Inflammatory macrophage treated with lipopolysaccharide for 4 hours (primary cell): ENCODE results near the gene KCNN2.

Experiments
- DNase-seq: peaks from one replicate; pipeline ENCODE4 v3.0.0-alpha.2; 2020

The KCNN2 gene

DNA sequence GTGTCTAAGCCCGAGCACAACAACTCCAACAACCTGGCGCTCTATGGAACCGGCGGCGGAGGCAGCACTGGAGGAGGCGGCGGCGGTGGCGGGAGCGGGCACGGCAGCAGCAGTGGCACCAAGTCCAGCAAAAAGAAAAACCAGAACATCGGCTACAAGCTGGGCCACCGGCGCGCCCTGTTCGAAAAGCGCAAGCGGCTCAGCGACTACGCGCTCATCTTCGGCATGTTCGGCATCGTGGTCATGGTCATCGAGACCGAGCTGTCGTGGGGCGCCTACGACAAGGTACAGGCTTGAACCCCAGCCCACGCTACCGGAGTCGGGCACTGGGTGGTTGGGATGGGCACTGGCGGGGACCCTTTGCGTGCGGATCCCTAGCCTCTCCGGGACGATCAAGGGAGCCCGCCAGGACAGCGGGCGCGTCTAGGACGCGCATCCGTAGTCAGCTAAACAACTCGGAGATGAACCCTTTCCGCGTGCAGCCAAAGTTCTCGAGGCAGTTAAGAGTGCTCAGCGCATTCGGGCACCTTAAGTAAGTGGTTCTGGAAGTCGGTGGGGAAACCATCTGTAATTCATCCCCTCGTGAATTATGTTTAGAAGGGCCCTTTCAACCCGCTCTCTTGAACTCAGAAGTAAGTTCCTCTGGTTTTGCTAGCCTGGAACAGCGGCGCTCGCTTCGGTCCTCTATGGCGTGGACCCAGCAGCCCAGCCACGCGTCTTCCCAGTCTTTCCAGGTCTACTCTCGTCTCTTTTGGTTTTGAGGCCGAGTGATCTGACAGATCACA lies 1.3 kb downstream of the KCNN2 start:
- DNase-seq: no peak

DNA sequence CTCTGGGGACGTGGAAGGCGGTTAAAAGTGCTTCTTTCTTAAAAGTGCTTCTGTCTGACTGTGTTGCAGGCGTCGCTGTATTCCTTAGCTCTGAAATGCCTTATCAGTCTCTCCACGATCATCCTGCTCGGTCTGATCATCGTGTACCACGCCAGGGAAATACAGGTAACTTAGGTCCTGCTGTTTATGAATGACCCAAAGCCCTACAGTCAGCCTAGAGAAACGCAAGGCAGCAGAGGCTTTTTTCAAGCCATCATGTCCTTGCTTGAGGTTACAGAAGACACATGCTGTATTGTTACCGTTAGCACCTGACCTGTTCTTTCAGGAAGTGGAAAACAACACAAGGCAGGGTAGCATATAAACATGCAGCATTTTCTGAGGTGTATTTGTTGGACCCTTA lies 2.0 kb downstream of the KCNN2 start:
- no peak for DNase-seq

DNA sequence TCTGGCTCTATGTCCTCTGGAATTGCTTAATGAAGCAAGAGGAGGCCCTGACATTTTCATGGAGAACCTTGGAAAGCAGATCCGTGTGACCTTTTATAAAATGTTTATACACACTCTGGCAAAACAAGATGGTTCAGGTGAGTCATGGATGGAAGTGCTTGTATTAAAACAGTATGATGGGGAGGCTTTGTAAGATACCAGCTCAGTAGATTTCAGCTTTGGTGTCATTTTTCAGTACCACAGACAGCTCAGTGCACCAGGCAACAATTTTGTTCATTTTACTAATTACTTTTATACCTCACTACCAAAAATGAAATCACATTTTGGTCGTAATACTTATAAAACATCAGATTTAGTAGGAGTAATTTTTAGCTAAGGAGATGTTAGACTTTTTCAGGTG lies 5.2 kb downstream of the KCNN2 start:
- DNase-seq: no peak

DNA sequence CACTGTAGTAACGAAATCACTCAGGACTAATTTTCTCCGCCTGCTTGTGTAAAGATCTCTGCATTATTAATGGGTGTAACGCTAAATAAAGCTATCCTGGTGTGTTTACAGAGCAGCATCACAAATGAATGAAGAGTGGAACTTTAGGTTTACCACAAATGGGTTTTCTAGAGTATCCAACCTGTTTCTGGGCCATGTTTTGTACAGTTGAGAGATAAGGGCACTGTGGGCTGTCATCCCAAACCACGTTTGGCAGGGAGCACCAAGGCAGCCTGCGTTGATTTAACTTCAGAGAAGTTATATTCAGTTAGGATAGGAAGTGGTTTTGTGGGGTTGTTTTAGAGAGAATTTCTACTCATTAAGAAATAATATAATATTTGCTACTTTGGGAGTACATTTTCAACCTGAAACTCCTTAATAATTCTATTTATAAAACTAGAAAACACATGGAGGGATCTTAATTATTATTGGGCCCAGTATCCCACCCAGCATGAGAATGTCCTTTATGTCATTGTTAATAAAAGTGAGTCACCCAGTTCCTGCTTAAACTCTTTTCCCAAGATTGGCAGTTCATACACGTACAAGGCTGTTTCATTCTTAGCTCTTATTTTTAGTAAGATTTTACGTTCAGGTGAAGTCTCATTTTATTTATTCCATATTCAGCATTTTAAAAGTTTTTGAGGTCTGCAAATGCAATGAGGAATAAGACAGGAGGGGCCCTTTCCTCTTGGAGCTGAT lies 8.0 kb downstream of the KCNN2 start:
- DNase-seq: no peak

DNA sequence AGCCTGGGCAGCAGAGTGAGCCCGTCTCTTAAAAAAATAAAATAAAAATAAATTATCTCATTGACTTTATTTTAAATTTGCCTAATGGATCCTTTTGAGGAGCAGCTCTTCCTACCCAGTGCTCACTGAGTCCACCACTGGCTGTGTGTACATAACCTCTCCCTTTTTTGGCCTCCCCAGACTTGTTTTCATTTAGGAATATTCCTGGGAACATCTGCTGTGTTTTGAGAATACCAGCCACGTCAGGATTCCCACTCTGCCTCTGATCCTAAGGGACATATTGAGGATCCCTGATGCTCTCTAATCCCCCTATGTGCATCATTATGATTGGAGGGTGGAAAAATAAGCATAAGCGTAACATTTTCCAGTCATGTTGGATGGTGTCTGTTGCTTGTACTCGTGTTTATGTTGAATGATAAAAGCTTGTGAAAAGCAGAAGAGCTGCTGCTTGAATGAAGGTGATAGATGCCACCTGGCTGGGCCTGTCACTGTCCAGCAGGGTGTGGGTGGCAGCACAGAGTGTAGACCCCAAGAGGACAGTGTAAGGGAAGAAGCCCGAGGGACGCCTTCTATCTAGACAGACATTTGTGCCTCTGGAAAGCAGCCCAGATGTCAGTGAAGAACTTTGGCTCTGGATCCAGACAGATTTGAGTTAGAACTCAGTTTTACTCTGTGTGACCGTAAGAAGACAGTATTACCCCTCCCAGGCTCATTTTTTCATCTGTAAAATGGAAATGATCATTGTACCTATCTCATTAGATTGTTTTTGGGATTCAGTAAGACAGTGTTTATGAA lies 15.4 kb downstream of the KCNN2 start:
- no peak for DNase-seq

DNA sequence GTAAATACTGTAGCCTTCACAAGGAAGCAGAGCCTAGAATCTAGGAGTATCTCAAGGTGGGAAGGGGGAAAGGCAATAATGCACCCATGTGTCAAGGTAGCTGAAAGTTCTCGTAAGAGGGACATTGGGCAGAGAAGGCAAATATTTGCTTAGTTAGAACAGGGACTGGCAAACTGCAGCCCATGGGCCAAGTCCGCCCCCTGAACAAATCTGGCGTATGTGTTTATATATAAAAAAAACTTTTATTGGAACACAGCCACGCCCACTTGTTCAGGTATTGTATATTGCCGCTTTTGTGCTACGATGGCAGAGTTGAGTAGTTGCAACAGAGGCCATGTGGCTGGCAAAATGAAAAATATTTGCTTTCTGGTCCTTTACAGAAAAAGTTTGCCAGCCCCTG lies 16.1 kb downstream of the KCNN2 start:
- no peak for DNase-seq

DNA sequence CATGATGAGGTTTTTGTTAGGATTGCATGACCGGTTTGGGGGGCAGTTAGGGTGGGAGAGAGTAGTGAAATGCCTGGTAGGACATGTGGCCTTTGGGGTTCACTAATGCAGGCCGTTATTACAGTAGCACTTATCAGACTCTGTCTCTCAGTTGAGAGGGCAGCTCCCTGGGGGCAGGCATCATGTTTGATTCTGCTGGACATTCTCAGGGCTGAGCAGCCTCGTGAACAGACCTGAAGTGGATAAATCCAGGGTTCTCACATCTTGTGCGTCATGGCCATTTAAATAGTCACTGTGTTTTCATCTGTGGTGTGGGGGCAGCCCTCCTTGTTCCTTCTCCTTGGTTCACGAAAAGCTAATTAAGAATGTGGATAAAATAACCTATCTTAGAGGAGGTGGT lies 18.9 kb downstream of the KCNN2 start:
- no peak for DNase-seq

DNA sequence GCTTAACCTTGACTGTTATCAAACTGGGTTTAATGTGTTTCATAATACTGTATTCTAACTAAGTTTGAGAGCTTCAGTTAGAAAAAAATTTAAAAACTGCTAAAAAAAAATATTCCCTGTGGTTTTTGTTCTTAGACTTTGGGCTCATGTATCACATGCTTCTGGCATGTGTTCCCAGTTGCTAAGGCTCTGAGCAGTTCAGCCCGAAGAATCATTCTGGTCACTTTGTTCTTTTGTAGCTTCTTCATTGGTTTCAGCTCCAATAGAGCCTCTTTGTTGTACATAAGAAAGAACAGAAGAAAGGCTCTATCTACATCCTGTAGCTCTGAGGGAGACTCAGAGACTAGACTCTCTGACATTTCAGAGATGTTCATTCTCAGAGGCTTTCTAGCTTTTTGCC lies 25.6 kb downstream of the KCNN2 start:
- no peak for DNase-seq

DNA sequence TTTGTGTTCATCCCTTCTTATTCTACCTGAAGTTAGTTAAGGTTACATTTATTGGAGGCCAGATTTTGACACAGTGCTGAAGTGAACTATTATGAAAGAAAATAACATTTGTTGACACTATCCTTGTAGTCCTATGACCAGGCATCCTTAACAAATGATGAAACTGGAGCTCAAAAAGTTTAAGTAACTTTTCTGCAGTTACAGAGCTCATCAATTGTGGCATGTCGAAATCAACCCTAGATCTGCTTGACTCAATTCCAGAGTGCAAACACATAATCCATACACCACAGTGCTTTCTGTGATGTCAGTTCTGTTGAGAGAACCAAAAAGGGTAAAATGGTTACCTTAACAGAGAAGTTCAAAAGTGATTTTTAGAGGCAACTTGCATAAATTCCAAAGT lies 28.6 kb downstream of the KCNN2 start:
- DNase-seq: no peak

DNA sequence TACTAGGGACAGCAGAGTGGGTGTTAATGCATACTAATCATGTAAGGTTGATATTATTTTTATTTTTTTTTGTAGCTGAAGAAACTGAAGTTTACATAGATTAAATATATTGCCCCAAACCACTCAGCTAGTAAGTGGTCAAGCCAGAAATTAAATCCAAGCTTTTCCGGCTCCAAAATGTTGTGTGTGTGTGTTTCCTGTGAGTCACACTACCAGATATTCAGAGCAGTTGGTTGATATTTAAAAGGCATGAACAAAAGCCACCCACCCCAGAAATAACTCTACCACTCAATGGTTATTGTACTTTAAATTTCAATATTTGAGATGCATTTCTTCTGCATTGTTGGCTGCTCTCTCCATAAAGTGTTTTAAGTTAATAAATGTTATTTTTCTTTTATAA lies 29.5 kb downstream of the KCNN2 start:
- no peak for DNase-seq

DNA sequence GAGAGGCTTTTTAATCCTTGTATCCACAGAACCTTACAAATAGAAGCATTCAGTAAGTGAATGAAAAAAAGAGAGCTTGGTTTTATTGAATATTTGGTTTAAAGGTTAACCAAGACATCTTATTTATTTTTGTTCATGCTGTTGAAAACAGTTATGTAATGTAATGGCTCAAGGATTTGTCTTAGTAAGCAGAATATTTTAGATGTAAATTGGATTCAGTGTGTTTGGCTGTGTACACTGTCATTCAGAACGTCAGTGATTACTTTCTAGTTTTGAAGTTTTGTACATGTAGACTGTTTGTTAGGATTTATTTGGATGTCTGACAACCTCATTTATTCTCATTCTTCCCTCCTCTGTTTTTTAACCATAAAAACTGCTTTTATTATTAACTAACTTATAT lies 31.3 kb downstream of the KCNN2 start:
- no peak for DNase-seq

DNA sequence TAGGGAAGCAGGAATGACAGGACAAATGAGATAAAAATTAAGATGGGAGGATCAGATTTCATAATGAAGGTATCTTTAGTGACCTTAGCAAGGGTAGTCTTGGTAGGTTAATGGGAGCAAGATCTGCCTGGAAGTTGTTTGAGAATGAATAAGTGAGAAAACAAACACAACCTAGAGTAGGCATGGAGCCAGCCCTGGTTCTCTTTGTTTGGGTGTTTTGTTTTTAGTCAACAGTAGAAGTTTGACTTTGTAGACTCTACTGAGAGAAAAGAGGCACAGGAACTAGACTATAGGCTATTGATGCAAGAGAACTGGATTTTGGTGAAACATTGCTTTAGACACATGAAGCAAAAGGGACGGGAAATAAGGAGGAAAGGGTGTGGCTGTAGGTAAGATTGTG lies 40.3 kb downstream of the KCNN2 start:
- no peak for DNase-seq

DNA sequence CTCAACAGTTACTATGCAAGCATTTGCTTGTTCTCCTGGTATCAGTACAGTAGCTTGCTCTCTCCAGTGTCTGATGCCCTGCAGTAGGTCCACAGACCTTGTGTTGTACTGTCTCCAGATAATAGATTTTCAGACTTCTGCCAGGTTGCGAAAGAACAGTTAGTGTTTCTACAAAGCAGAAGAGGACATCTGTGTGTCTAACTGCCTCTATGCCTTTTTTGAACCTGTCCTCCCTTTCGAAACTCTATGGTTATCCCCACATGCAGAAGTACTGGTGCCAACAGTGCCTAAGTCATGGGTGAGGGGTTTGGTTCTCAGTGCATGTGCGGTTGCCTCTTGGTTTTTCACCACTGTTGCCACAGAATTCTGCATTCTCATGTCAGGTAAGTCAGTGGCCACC lies 45.9 kb downstream of the KCNN2 start:
- no peak for DNase-seq

DNA sequence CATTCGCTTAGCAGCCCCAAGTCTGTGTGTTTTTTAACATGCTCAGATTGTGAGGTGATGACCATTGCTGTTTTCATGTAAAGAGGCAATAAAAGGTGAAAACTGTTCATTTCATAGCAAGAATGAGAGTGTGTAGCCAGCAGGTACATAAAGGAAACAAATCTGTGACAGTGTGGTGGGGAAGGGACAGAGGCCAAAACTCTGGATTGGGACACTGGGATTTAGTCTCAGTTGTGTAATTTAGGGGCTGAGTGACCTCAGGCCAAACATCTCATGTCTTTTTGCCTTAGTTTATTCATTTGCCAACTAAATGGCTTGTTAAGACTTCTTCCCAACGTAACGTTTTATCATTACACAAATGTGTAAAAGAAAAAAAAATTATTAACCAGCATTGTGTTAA lies 47.0 kb downstream of the KCNN2 start:
- no peak for DNase-seq

DNA sequence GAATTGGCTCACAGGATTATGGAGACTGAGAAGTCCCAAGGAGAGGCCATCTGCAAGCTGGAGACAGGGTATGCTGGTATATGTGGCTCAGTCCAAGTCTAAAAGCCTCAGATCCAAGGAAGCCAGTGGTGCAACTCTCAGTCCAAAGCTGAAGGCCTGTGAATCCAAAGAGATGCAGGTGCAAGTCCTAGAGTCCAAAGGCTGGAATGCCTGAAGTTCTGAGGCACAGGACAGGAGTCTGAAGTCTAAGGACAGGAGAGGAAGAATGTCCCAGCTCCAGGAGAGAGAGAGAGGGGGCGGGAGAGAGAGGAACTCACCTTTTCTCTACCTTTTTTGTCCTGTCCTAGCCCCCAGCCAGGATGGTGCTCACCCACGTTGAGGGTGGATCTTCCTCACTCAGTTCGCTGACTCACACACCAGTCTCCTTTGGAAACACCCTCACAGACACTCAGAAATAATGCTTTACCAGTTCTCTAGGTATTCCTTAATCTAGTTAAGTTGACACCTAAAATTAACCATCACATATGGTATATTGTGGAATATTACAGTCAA lies 49.6 kb downstream of the KCNN2 start:
- DNase-seq: no peak

DNA sequence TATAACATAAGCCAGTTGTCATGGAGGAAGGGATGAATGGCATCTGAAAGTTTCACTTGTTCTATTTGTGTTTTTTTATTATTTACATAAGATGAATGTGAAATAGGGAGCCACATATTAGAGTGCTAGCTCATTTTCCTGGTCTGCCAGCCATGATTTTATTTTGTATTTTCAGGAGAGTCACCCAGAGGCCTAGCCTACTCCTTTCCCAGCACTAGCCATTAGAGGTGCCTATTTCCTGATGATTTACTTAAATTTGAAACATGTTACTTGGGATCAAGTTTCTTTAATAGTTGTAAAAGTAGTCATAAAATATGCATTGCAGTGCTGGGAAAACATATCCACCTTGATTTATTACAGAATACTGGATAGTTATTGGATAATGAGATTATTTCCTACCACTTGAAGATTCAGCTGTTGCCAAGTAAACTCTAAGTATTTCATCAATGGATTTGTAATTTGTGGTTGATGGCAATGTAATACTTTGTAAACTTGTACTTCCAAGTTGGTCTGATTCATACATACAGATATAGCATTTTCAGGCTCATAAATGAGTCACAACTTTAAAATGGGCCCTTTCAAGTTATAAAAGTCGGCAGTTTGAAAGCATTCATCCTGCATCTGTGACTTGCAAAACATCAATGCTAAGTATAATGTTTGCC lies 50.8 kb downstream of the KCNN2 start:
- peak; percentile 39 for DNase-seq

DNA sequence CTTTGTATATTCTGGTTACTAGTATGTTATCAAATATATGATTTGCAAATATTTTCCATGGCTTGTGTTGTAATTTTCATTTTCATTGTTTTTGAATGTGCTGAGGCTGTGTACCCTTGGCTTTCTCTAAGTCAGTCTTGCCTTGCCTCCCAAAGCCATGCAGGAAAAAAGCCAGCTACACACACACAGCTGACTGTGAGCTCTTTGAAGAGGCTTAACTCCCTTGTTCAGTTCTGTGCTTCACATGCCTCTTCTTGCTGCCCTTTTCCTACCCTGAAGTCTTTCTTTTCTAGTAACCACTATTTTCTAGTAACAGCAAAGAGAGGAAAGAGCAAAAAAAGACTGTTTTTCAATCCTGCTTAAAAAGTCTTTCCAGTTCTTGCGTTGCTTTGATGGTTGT lies 53.9 kb downstream of the KCNN2 start:
- DNase-seq: no peak

DNA sequence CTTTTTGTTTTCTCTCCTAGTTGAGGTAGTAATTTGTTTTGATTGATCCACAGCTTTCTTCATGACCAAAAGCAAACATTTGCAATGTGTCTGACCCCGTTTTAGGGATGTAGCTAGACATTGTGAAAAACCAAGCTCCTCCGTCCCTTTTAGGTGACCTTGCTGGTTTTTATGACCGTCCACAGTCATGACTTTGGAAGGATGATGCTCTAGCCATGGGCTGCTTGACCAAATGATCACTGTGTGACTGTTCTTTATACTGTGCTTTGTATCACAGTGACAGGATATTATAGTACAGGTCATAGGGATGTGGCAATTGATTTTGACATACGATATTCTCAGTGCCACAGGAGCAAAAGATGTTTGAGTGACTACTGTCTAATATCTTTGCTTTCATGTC lies 54.4 kb downstream of the KCNN2 start:
- no peak for DNase-seq

DNA sequence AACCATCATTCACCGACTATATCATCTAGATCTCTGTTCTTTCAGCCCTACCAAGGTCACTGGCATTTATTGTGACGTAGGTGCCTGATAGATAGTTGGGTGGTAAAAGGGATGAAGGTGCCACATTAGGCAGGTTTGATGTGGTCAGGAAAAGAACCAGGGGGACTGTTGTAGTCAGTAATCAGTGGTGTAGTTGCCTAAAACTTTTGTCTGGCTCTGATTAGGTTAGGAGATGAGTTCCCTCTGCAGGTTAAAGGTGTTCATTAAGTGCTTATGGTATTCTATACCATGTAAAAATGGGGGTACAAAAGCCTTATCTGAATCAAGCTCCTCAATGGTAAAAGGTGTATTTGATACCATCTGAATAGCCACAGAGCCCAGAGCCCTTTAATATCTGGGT lies 55.6 kb downstream of the KCNN2 start:
- DNase-seq: no peak

DNA sequence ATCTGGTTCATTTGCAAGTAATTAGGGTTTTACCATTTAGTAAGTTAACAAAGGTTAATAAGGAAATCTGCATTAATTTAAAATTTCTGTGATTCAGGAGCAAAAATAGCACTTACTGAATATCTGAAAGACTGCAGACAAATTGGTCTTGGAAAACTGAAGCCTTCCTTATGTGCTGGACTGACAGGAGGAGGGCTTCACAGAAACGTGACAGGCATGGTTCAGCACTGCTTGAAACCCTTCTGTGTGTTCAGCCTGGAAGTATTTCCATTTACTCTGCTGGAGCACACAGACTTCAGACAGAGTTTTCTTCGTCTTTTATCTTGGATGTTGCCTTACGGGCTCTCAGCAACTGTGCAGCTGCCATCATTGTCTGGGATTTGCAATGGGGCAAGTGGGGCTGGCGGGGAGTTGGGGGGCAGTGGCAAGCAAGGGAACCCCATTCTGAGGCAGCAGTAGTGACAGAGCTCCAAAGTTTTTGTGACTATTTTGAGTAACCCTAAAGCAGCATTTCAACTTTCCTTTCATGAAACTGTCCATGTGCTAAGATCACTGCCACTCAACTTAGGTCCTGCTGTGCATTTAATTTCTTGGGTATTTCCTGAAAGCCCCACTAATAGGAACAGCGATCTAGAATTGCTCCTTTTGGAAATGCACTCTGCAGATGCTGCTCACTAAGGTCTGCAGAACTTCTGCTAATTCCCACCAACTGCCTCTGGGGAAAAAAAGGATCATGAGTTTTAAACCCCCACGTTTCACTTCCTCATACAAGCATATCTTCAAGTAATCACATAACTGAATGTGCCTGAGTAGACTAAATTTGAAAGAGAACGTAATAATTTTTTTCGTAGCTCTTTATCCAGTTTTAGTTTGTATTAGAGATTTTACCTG lies 56.6 kb downstream of the KCNN2 start:
- peak; percentile 74 for DNase-seq

DNA sequence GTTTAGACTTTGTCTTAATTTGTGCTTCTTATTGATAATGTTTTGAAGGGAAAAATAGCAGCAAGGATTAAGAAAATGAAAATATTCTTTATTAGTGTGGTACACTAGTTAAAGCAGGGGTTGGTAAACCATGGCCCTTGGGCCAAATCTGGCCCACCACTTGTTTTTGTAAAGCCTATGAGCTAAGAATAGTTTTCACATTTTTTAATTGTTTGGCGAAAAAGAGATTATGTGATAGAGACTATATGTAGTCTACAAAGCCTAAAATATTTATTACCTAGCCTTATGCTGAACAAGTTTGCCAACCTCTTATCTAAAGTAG lies 57.2 kb downstream of the KCNN2 start:
- DNase-seq: no peak

DNA sequence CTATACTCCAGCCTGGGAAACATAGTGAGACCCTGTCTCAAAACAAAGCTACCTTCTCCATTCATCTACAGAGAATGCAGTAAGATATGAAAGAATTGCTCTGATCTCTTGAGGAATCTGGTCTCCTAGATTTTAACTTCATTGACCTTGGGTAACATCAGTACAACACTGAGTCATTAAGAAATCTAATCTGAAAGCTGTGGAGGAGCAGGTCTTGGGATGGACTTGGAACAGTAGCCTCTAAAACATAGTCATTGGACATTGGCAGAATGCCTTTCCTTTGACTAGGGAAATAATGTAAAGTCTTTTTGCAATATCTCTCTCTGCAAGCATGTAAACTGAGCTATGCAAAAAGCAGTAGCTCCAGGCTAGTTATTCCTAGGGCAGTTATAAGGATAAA lies 58.1 kb downstream of the KCNN2 start:
- DNase-seq: no peak
